Measurements from ENCODE around the gene PLOD1. TPM values are rescaled to one million over a fixed set of nuclear protein-coding genes. Genes with fewer than 3 reads are reported as not detected.
"Not testable (repeated sequence)": the region's sequence is repeated elsewhere in the genome, so short reads cannot be mapped to it uniquely, and the experiment has no call there.

Gene PLOD1
- total RNA-seq, 2 donors from 2014 or later = 56.1 to 58.1 TPM

- H3K4me3 ChIP-seq = no peak overlapping the region
- H3K36me3 ChIP-seq = no peaks in the 10 kb centered on the region
- H3K27me3 ChIP-seq = peaks cover 0 to 7% of the 10 kb centered on the region in 2 donors
- no peak overlapping the region for H3K27ac ChIP-seq
- DNase-seq (ENCODE audit: low spot score) = no peak
- H3K4me1 ChIP-seq = no peaks in the 10 kb centered on the region
- no peaks in the 10 kb centered on the region for H3K9me3 ChIP-seq
- TF ChIP-seq CTCF (IDR thresholded peaks at IDR 0.05) = no peak
Observed at GRCh38 chr1:11903210-11903609, 31.3 kb upstream of the PLOD1 start.

- not testable (repeated sequence) for DNase-seq (ENCODE audit: low spot score); H3K27me3 ChIP-seq; H3K36me3 ChIP-seq; H3K27ac ChIP-seq; H3K4me1 ChIP-seq; H3K9me3 ChIP-seq; H3K4me3 ChIP-seq
Observed at GRCh38 chr1:11904156-11904555, 30.4 kb upstream of the PLOD1 start.

- Histone ChIP-seq H3K9me3 (no peaks in the 10 kb centered on the region), H3K4me3 (no peak overlapping the region), H3K36me3 (no peaks in the 10 kb centered on the region), H3K27ac (no peak overlapping the region), H3K4me1 (no peaks in the 10 kb centered on the region), H3K27me3 (no peaks in the 10 kb centered on the region)
- DNase-seq (ENCODE audit: low spot score) = no peak
- no peak for TF ChIP-seq CTCF (IDR thresholded peaks at IDR 0.05)
Observed at GRCh38 chr1:11904978-11905377, 29.5 kb upstream of the PLOD1 start.

- Histone ChIP-seq H3K4me3 (no peak overlapping the region), H3K9me3 (no peaks in the 10 kb centered on the region), H3K36me3 (no peaks in the 10 kb centered on the region), H3K4me1 (no peaks in the 10 kb centered on the region), H3K27ac (no peak overlapping the region), H3K27me3 (no peaks in the 10 kb centered on the region)
- no peak for DNase-seq (ENCODE audit: low spot score)
- TF ChIP-seq CTCF (IDR thresholded peaks at IDR 0.05) = no peak
Observed at GRCh38 chr1:11906870-11907269, 27.6 kb upstream of the PLOD1 start.

- Histone ChIP-seq H3K4me3 (no peak overlapping the region), H3K27me3 (no peaks in the 10 kb centered on the region), H3K27ac (peak overlapping the region; percentile 90 to 98), H3K9me3 (no peaks in the 10 kb centered on the region), H3K4me1 (no peaks in the 10 kb centered on the region), H3K36me3 (no peaks in the 10 kb centered on the region)
- peak; percentile 97 for DNase-seq (ENCODE audit: low spot score)
- peak; percentile 91 to 93 for TF ChIP-seq CTCF (IDR thresholded peaks at IDR 0.05)
Observed at GRCh38 chr1:11907275-11908094, 27.0 kb upstream of the PLOD1 start.

- no peak for TF ChIP-seq CTCF (IDR thresholded peaks at IDR 0.05)
- peak overlapping the region; percentile 90 to 98 for H3K27ac ChIP-seq
- peak overlapping the region; percentile 42 to 71 for H3K4me3 ChIP-seq
- no peak for DNase-seq (ENCODE audit: low spot score)
- H3K4me1 ChIP-seq = no peaks in the 10 kb centered on the region
- H3K36me3 ChIP-seq = no peaks in the 10 kb centered on the region
- H3K9me3 ChIP-seq = no peaks in the 10 kb centered on the region
- no peaks in the 10 kb centered on the region for H3K27me3 ChIP-seq
Observed at GRCh38 chr1:11908095-11908675, 26.3 kb upstream of the PLOD1 start.

GRCh38 chr1:11910914-11911228 lies 23.6 kb upstream of the PLOD1 start:
- not testable (repeated sequence) for H3K9me3 ChIP-seq; H3K4me1 ChIP-seq; H3K4me3 ChIP-seq; H3K27me3 ChIP-seq; DNase-seq (ENCODE audit: low spot score); H3K36me3 ChIP-seq
- H3K27ac ChIP-seq = peak overlapping the region; percentile 90 to 98
